Gastroesophageal sphincter (tissue), 4 donors: ENCODE results near the gene NEUROG3. TPM values are rescaled to one million over a fixed set of nuclear protein-coding genes. Genes with fewer than 3 reads are reported as not detected.

Experiments
- ATAC-seq: fragments of 150-250 bp; one replicate; pipeline ENCODE4 v1.9.1; 2016; ENCODE audit warnings: mild to moderate bottlenecking, moderate library complexity
- H3K27ac ChIP-seq, 4 donors: fragments of 200-600 bp; sonication (generic) in 3 of 4; 1 replicate in 3 of 4; 2 replicates in 1 of 4; pipeline ENCODE4 v1.5.1; 2016 to 2019
- H3K27me3 ChIP-seq: fragments of 200-600 bp; sonication (generic); one replicate; pipeline ENCODE4 v1.5.1; 2019
- H3K36me3 ChIP-seq, 2 donors: fragments of 200-600 bp; sonication (generic); one replicate each; pipeline ENCODE4 v1.5.1; 2019; ENCODE audit warnings: control low read depth in 1 of 2
- H3K4me1 ChIP-seq, 3 donors: fragments of 200-600 bp; sonication (generic); 1 replicate in 2 of 3; 2 replicates in 1 of 3; pipeline ENCODE4 v1.5.1; 2016 to 2019; ENCODE audit warnings: control low read depth in 2 of 3
- H3K4me3 ChIP-seq, 2 donors: fragments of 200-600 bp; sonication (generic); one replicate each; pipeline ENCODE4 v1.5.1; 2019; ENCODE audit warnings: mild to moderate bottlenecking in 1 of 2, moderate library complexity in 1 of 2
- H3K9me3 ChIP-seq, 3 donors: fragments of 200-600 bp; sonication (generic); one replicate each; pipeline ENCODE4 v1.5.1; 2017 to 2019; ENCODE audit warnings: control low read depth in 2 of 3
- EP300 ChIP-seq: sonication (generic); formaldehyde crosslinking; IDR thresholded peaks from one replicate; pipeline ENCODE4 v1.6.1; 2017; ENCODE audit warnings: antibody characterized with exemption, mild to moderate bottlenecking
- POLR2A ChIP-seq, 2 donors: fragments of 450-650 bp; IDR thresholded peaks; one replicate each; pipeline ENCODE4 v1.6.1; 2017; ENCODE audit warnings: antibody characterized with exemption in 2 of 2, mild to moderate bottlenecking in 2 of 2, moderate library complexity in 1 of 2
- POLR2AphosphoS5 ChIP-seq: sonication (generic); formaldehyde crosslinking; IDR thresholded peaks from one replicate; pipeline ENCODE4 v1.6.1; 2017; ENCODE audit warnings: antibody characterized with exemption
- WGBS, 2 donors: methylation state at CpG; one replicate each; pipeline ENCODE4 v1.1.5; 2018; ENCODE audit warnings: low coverage in 1 of 2; 5-methylcytosine and 5-hydroxymethylcytosine counted together
- total RNA-seq, 4 donors: library from RNA; depleted of rRNA; stranded (reverse); fragments of >200 nt; gene quantifications; one replicate each; pipeline ENCODE4 v1.1.0, GENCODE V29; 2016
- TF ChIP-seq, protein P1 (sequence below), 4 experiments: fragments of 200-600 bp in 2 of 4; fragments of 450-650 bp in 2 of 4; sonication (generic) in 1 of 4; IDR thresholded peaks; one replicate each; pipeline ENCODE4 v1.5.1; 2017 to 2019; ENCODE audit warnings: antibody characterized with exemption in 4 of 4, mild to moderate bottlenecking in 2 of 4, moderate library complexity in 2 of 4

Gene NEUROG3
- total RNA-seq, 4 donors from 2014 or later = 0.54 TPM; not detected in 3

DNA sequence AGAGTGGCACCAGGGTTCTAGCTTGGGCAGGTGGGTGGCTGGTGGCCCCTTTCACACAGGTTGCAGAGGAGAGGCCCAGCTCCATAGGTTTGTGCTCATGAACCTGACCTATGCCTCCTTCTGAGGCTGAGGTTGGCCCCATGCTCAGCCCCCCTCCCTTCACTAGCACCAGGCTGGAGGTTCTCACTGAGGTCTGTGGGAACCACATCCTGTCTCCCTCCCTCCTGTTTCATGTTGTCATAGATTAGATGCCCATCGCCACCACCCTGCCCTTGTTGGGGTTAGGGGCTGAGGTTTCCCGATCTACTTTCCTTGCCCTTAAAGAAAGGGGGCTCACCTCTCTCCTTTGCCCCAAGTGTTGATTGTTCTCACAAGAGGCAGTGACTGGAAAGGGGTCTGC, 14.7 kb downstream of the NEUROG3 start:
- H3K4me3 ChIP-seq = no peak overlapping the region
- no peaks in the 10 kb centered on the region for H3K36me3 ChIP-seq
- TF ChIP-seq EP300 = no peak
- no peak for TF ChIP-seq POLR2AphosphoS5
- no peak for TF ChIP-seq POLR2A (IDR thresholded peaks at IDR 0.05)
- TF ChIP-seq, protein P1, sequence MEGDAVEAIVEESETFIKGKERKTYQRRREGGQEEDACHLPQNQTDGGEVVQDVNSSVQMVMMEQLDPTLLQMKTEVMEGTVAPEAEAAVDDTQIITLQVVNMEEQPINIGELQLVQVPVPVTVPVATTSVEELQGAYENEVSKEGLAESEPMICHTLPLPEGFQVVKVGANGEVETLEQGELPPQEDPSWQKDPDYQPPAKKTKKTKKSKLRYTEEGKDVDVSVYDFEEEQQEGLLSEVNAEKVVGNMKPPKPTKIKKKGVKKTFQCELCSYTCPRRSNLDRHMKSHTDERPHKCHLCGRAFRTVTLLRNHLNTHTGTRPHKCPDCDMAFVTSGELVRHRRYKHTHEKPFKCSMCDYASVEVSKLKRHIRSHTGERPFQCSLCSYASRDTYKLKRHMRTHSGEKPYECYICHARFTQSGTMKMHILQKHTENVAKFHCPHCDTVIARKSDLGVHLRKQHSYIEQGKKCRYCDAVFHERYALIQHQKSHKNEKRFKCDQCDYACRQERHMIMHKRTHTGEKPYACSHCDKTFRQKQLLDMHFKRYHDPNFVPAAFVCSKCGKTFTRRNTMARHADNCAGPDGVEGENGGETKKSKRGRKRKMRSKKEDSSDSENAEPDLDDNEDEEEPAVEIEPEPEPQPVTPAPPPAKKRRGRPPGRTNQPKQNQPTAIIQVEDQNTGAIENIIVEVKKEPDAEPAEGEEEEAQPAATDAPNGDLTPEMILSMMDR (IDR thresholded peaks at IDR 0.05) = no peak
- no CpG with 5 or more reads among the region's 2 CpGs for WGBS, 2 donors
- H3K27me3 ChIP-seq = peaks cover 76% of the 10 kb centered on the region
- no peak overlapping the region for H3K27ac ChIP-seq
- H3K4me1 ChIP-seq = no peaks in the 10 kb centered on the region
- no peaks in the 10 kb centered on the region for H3K9me3 ChIP-seq
- ATAC-seq = no peak

DNA sequence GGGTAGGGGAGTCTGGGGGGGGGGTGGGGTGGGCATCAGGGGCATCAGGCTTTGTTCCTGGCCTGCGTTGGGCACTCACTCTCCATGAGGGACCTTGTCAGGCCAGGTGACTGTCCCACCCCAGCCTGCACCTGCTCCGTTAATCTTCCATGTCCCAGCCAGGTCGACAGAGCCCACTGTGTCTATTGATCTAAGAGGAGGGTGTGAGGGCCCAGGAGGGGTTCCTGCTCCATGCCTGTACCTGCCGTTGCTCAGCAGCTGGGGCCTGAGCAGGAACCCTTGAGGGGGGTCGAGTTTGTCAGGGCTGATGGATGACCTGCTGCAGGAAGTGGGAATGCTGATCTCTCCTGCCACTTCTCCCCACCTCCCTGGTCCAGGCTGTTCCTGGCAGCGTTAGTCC, 18.6 kb downstream of the NEUROG3 start:
- ATAC-seq = no peak
- Histone ChIP-seq H3K4me1 (no peaks in the 10 kb centered on the region), H3K4me3 (no peak overlapping the region), H3K9me3 (peaks cover 0 to 19% (median 0%) of the 10 kb centered on the region in 3 donors), H3K36me3 (no peaks in the 10 kb centered on the region), H3K27me3 (peaks cover 59% of the 10 kb centered on the region), H3K27ac (no peak overlapping the region)
- TF ChIP-seq POLR2A (IDR thresholded peaks at IDR 0.05) = no peak
- 36% methylated on average over 2 of the region's 6 CpGs; no CpG with 5 or more reads in 1 of the 2 donors for WGBS, 2 donors

DNA sequence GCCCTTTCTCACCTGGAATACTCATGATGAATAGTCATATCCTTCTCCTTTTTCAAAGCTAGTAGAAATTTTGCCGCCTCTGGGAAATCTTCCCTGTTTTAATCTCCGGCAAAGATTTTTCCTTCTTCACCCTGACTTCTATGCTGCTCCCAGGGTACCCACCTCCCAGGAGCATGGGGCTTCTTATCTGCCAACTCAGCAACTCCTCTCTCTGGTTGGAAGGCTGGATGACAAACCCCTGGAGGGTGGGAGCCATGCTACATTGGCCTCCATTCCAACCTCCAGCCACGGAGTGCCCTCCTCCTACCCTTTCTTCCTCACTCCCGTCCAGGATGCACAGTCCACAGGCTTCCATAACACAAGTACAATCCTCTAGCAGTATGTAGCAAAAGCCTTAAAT, 19.9 kb downstream of the NEUROG3 start:
- no peaks in the 10 kb centered on the region for H3K4me1 ChIP-seq
- ATAC-seq = no peak
- peaks cover 46% of the 10 kb centered on the region for H3K27me3 ChIP-seq
- no peak overlapping the region for H3K27ac ChIP-seq
- TF ChIP-seq, protein P1 (IDR thresholded peaks at IDR 0.05) = no peak
- TF ChIP-seq POLR2A (IDR thresholded peaks at IDR 0.05) = no peak
- no peak for TF ChIP-seq POLR2AphosphoS5
- TF ChIP-seq EP300 = no peak
- no peaks in the 10 kb centered on the region for H3K36me3 ChIP-seq
- no peak overlapping the region for H3K4me3 ChIP-seq
- peaks cover 0 to 32% (median 0%) of the 10 kb centered on the region in 3 donors for H3K9me3 ChIP-seq
- WGBS, 2 donors = 92 to 100% methylated on average over 1 to 2 of the region's 4 CpGs

DNA sequence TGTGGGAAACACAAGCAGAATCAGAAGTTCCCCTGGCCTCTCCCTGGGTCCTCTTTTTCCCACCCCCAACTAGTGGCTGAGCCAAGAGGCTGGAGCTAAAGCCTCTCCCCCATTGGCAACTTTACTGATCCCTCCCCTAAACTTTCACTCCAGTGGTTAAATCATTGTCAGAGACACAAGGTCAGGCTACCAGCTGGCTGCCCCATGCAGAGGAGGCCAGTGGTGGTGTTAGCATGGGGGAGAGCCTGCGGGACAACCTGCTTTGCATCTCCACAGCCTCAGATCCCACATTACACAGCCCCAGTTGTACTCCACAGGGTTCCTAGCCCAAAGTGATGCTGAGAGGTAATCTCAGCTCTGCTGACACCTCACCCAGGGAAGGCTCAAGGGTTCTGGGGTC, 21.0 kb downstream of the NEUROG3 start:
- TF ChIP-seq, protein P1 (IDR thresholded peaks at IDR 0.05) = no peak
- TF ChIP-seq EP300 = no peak
- no peak for TF ChIP-seq POLR2AphosphoS5
- no peak for TF ChIP-seq POLR2A (IDR thresholded peaks at IDR 0.05)
- Histone ChIP-seq H3K9me3 (peaks cover 0 to 32% (median 0%) of the 10 kb centered on the region in 3 donors), H3K4me1 (no peaks in the 10 kb centered on the region), H3K27ac (no peak overlapping the region), H3K27me3 (peaks cover 38% of the 10 kb centered on the region), H3K4me3 (no peak overlapping the region), H3K36me3 (no peaks in the 10 kb centered on the region)
- no peak for ATAC-seq
- WGBS, 2 donors = 0% methylated on average over 1 of the region's 1 CpG; no CpG with 5 or more reads in 1 of the 2 donors

DNA sequence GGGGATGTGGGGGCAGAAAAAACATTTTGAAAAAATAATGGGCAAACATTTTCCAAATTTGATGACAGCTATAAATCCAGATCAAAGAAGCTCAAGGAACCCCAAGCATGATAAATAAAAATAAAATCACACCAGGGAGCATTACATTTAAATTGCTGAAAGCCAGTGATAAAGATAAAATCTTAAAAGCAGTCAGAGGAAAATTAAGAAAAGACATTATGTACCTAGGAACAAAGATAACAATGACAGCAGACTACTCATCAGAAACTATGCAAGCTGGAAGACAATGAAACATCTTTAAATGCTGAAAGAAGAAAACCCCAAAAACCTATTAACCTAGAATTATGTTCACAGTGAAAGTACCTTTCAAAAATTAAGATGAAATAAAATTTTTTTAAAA, 23.3 kb downstream of the NEUROG3 start:
- Histone ChIP-seq H3K36me3 (no peaks in the 10 kb centered on the region), H3K4me1 (no peaks in the 10 kb centered on the region), H3K4me3 (no peak overlapping the region), H3K27ac (no peak overlapping the region), H3K9me3 (peaks cover 0 to 32% (median 0%) of the 10 kb centered on the region in 3 donors), H3K27me3 (peaks cover 18% of the 10 kb centered on the region)
- no peak for ATAC-seq
- TF ChIP-seq POLR2A (IDR thresholded peaks at IDR 0.05) (no peak), EP300 (no peak), POLR2AphosphoS5 (no peak)
- TF ChIP-seq, protein P1 (IDR thresholded peaks at IDR 0.05) = no peak
